RWPE1 (cell line): ENCODE data around the gene SEC16A.

ENCODE experiments used
- CTCF ChIA-PET: fragments of 350-600 bp; sonication (Branson Sonifier 250); formaldehyde crosslinking; extraction: SDS; loops from one replicate; lab custom pipeline; 2021; lab: Yijun Ruan, JAX
- POLR2A ChIA-PET: fragments of 400-600 bp; formaldehyde crosslinking; extraction: SDS; loops from one replicate; lab custom pipeline; 2020; ENCODE audit warnings: antibody characterized with exemption; ENCODE audit not compliant: low non-redundant PET; lab: Yijun Ruan, JAX
- DNase-seq: peaks from one replicate; pipeline ENCODE4 v3.0.0; 2012; ENCODE audit warnings: low spot score
- H3K27ac ChIP-seq: fragments of 450-650 bp; 2 replicates; pipeline ENCODE4 v1.5.1; 2017
- CTCF ChIP-seq: fragments of 450-650 bp; conservative IDR thresholded peaks from 2 replicates; pipeline ENCODE4 v1.5.1; 2017; ENCODE audit warnings: low read depth, mild to moderate bottlenecking

SEC16A gene

GRCh38 chr9:136502940-136503550 is 20.2 kb upstream of the SEC16A start:
- ChIA-PET CTCF (interaction anchor here (0.7 to 2.2 kb wide), 4 partner anchors 15 to 124 kb away, joined by 3 to 13 read pairs (median 6); no protein-coding TSS in a partner anchor), POLR2A (interaction anchor here (0.8 kb wide), 1 partner anchor 9 kb away, joined by 4 read pairs; no protein-coding TSS in a partner anchor)
- H3K27ac ChIP-seq: peak overlapping the region; percentile 37
- TF ChIP-seq CTCF: 0 out of 2 replicates have a peak, but pooled peaks have one; percentile 9
- no peak for DNase-seq

- DNase-seq: no peak
- no peak for TF ChIP-seq CTCF
- ChIA-PET POLR2A (no interaction called here), CTCF (interaction anchor here (0.7 to 1.2 kb wide), 3 partner anchors 14 to 125 kb away, joined by 3 to 9 read pairs (median 4); no protein-coding TSS in a partner anchor)
- peak overlapping the region; percentile 37; the same call in 1 of the 2 replicates for H3K27ac ChIP-seq
These were observed 19.4 kb upstream of the SEC16A start for GRCh38 chr9:136502196-136502595.

- CTCF ChIA-PET: interaction anchor here (1.0 to 1.2 kb wide), 2 partner anchors 14 to 125 kb away, joined by 4 to 9 read pairs; no protein-coding TSS in a partner anchor
- POLR2A ChIA-PET: no interaction called here
- H3K27ac ChIP-seq: peak overlapping the region; percentile 38; the same call in 1 of the 2 replicates
- no peak for DNase-seq
- TF ChIP-seq CTCF: no peak
These were observed 18.8 kb upstream of the SEC16A start for GRCh38 chr9:136501686-136502085.

GRCh38 chr9:136499935-136500910 is 17.4 kb upstream of the SEC16A start:
- DNase-seq: no peak
- CTCF ChIA-PET: interaction anchor here (0.5 to 0.9 kb wide), 4 partner anchors 8 to 91 kb away, joined by 3 to 5 read pairs (median 4); no protein-coding TSS in a partner anchor
- no peak for TF ChIP-seq CTCF
- peak overlapping the region; percentile 38 for H3K27ac ChIP-seq
- POLR2A ChIA-PET: no interaction called here

- ChIA-PET CTCF (interaction anchor here (0.8 to 2.2 kb wide), 4 partner anchors 9 to 15 kb away, joined by 3 to 7 read pairs (median 4); no protein-coding TSS in a partner anchor), POLR2A (no interaction called here)
- no peak for TF ChIP-seq CTCF
- DNase-seq: no peak
- H3K27ac ChIP-seq: peak overlapping the region; percentile 38
These were observed 16.5 kb upstream of the SEC16A start for GRCh38 chr9:136499071-136499934.
